ENCODE results near the gene PON3.

DNA sequence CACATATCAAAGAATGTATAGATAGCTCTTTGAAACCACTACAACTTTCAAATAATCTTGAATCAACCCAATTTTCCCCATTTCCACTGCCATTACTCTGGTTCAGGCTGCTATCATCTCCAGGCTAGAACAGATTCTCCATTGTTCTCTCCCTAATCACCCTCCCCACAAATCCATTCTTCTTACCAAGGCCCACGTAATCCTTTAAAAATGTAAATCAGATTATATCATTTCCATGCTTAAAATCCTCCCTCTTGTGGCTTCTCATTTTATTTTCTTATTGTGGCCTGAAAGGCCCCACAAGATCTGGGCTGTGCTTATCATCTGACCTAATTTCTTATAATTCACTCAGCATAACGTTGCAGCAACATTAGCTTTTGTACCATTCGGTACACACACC is 68.8 kb downstream of the PON3 start:
- TF ChIP-seq EZH2phosphoT487 (IDR thresholded peaks at IDR 0.05; ENCODE audit: low read length), result no peak
- TF ChIP-seq CTCF (IDR thresholded peaks at IDR 0.05; ENCODE audit: low read length), result no peak
